HepG2 (cell line): Measurements from ENCODE around the gene TCF19. TPM values are rescaled to one million over a fixed set of nuclear protein-coding genes. Genes with fewer than 3 reads are reported as not detected.

Experiments
- ADNP ChIP-seq: sonication (generic); formaldehyde crosslinking; IDR thresholded peaks from 2 replicates; pipeline ENCODE4 v1.4.0; 2020; ENCODE audit warnings: missing genetic modification reagents
- CBX5 ChIP-seq: sonication (generic); formaldehyde crosslinking; IDR thresholded peaks from 2 replicates; pipeline ENCODE4 v1.4.0; 2020; ENCODE audit warnings: missing genetic modification reagents, borderline replicate concordance
- DDIT3 ChIP-seq: sonication (generic); formaldehyde crosslinking; IDR thresholded peaks from 2 replicates; pipeline ENCODE4 v1.4.0; 2020; ENCODE audit warnings: mild to moderate bottlenecking, missing genetic modification reagents
- JUNB ChIP-seq: sonication (generic); formaldehyde crosslinking; IDR thresholded peaks from 2 replicates; pipeline ENCODE4 v1.8.0; 2022; ENCODE audit warnings: missing genetic modification reagents, mild to moderate bottlenecking, borderline replicate concordance
- JUND ChIP-seq: sonication (generic); formaldehyde crosslinking; IDR thresholded peaks from 2 replicates; pipeline ENCODE4 v1.8.0; 2022; ENCODE audit warnings: mild to moderate bottlenecking, missing genetic modification reagents
- KDM6A ChIP-seq: IDR thresholded peaks from 2 replicates; pipeline ENCODE4 v1.6.1; 2016; ENCODE audit warnings: low read depth
- MBNL3 ChIP-seq: fragments of 250-450 bp; sonication (Bioruptor Pico); conservative IDR thresholded peaks from 2 replicates; pipeline ENCODE4 v1.8.0; 2022; ENCODE audit warnings: mild to moderate bottlenecking, inconsistent platforms
- NCOA1 ChIP-seq: sonication (generic); formaldehyde crosslinking; IDR thresholded peaks from 2 replicates; pipeline ENCODE4 v1.9.0; 2021; ENCODE audit warnings: missing genetic modification reagents
- REL ChIP-seq: sonication (generic); formaldehyde crosslinking; conservative IDR thresholded peaks from 2 replicates; pipeline ENCODE4 v1.8.0; 2022; ENCODE audit warnings: mild to moderate bottlenecking, missing genetic modification reagents, moderate library complexity
- SNAPC5 ChIP-seq: sonication (generic); formaldehyde crosslinking; IDR thresholded peaks from 2 replicates; pipeline ENCODE4 v1.8.1; 2023; ENCODE audit warnings: mild to moderate bottlenecking, missing genetic modification reagents, borderline replicate concordance
- ZFY ChIP-seq: sonication (generic); formaldehyde crosslinking; IDR thresholded peaks from 2 replicates; pipeline ENCODE4 v1.4.0; 2020; ENCODE audit warnings: missing genetic modification reagents
- ZFYVE20 ChIP-seq: sonication (generic); formaldehyde crosslinking; IDR thresholded peaks from 2 replicates; pipeline ENCODE4 v1.8.0; 2023; ENCODE audit warnings: low read depth, mild to moderate bottlenecking, moderate library complexity, missing genetic modification reagents, borderline replicate concordance
- ZMYM4 ChIP-seq: sonication (generic); formaldehyde crosslinking; IDR thresholded peaks from 2 replicates; pipeline ENCODE4 v1.8.1; 2023; ENCODE audit warnings: mild to moderate bottlenecking, missing genetic modification reagents
- ZNF326 ChIP-seq: sonication (generic); formaldehyde crosslinking; IDR thresholded peaks from 2 replicates; pipeline ENCODE4 v1.4.0; 2020; ENCODE audit warnings: missing genetic modification reagents, borderline replicate concordance
- ZNF432 ChIP-seq: sonication (generic); formaldehyde crosslinking; IDR thresholded peaks from 2 replicates; pipeline ENCODE4 v1.5.0; 2020; ENCODE audit warnings: missing genetic modification reagents, mild to moderate bottlenecking, borderline replicate concordance
- ZNF496 ChIP-seq: sonication (generic); formaldehyde crosslinking; IDR thresholded peaks from 2 replicates; pipeline ENCODE4 v1.8.1; 2023; ENCODE audit warnings: mild to moderate bottlenecking, moderate library complexity, missing genetic modification reagents; ENCODE audit not compliant: insufficient replicate concordance
- ZNF570 ChIP-seq: sonication (generic); formaldehyde crosslinking; IDR thresholded peaks from 2 replicates; pipeline ENCODE4 v1.4.0; 2020; ENCODE audit warnings: mild to moderate bottlenecking, missing genetic modification reagents, borderline replicate concordance
- ZNF574 ChIP-seq: sonication (generic); formaldehyde crosslinking; IDR thresholded peaks from 2 replicates; pipeline ENCODE4 v1.4.0; 2020; ENCODE audit warnings: missing genetic modification reagents
- polyA plus RNA-seq, 8 experiments: library from polyadenylated mRNA; depleted of rRNA in 3 of 8; stranded (reverse) in 7 of 8; unstranded in 1 of 8; fragments of >200 nt; fragmentation: Illumina TruSeq in 4 of 8; extraction: Trizol in 4 of 8; gene quantifications; 2 replicates each; pipeline versions ENCODE4 v1.2.1 to v1.2.3, GENCODE V29; 2011 to 2016; ENCODE audit warnings: low read depth in 4 of 8, missing spikeins in 1 of 8, mixed read lengths in 1 of 8; ENCODE audit not compliant: insufficient read depth in 1 of 8
- total RNA-seq, 5 experiments: library from RNA; depleted of rRNA; stranded (reverse); fragments of >200 nt; fragmentation: Illumina TruSeq; extraction: Trizol; gene quantifications; 2 replicates each; pipeline ENCODE4 v1.2.3, GENCODE V29; 2016; ENCODE audit warnings: low read depth in 1 of 5
- TF ChIP-seq, protein P1 (sequence below): sonication (generic); formaldehyde crosslinking; IDR thresholded peaks from 2 replicates; pipeline ENCODE4 v1.5.0; 2020; ENCODE audit warnings: missing genetic modification reagents
- TF ChIP-seq, protein P2 (sequence below): IDR thresholded peaks from 2 replicates; pipeline ENCODE4 v1.6.1; 2016; ENCODE audit warnings: missing biosample characterization, missing genetic modification reagents, low read depth
- TF ChIP-seq, protein P3 (sequence below): IDR thresholded peaks from 2 replicates; pipeline ENCODE4 v1.6.1; 2016; ENCODE audit warnings: low read depth, control low read depth

Gene TCF19
- total and polyA plus RNA-seq, 2 of the 13 experiments (the other 11 are each of a cell fraction or from before 2014, with no cell fraction given) = 4.9 to 22.2 TPM

GRCh38 chr6:31158140-31158862, at the start of gene TCF19 (continued):
- TF ChIP-seq, protein P1, sequence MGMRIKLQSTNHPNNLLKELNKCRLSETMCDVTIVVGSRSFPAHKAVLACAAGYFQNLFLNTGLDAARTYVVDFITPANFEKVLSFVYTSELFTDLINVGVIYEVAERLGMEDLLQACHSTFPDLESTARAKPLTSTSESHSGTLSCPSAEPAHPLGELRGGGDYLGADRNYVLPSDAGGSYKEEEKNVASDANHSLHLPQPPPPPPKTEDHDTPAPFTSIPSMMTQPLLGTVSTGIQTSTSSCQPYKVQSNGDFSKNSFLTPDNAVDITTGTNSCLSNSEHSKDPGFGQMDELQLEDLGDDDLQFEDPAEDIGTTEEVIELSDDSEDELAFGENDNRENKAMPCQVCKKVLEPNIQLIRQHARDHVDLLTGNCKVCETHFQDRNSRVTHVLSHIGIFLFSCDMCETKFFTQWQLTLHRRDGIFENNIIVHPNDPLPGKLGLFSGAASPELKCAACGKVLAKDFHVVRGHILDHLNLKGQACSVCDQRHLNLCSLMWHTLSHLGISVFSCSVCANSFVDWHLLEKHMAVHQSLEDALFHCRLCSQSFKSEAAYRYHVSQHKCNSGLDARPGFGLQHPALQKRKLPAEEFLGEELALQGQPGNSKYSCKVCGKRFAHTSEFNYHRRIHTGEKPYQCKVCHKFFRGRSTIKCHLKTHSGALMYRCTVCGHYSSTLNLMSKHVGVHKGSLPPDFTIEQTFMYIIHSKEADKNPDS (CRISPR knock-in tag) = no peak
- TF ChIP-seq CBX5 (CRISPR knock-in tag) (0 out of 2 replicates have a peak, but pooled peaks have one; percentile 13), JUND (CRISPR knock-in tag) (no peak), ZFY (CRISPR knock-in tag) (peak; percentile 78), ZNF570 (CRISPR knock-in tag) (no peak), ZFYVE20 (CRISPR knock-in tag) (no peak), ZMYM4 (CRISPR knock-in tag) (peak; percentile 61; the same call in 1 of the 2 replicates), ADNP (CRISPR knock-in tag) (no peak), SNAPC5 (CRISPR knock-in tag) (no peak; the same call in 1 of the 2 replicates), ZNF574 (peak; percentile 50; the same call in 1 of the 2 replicates), ZNF326 (no peak), REL (CRISPR knock-in tag) (peak; percentile 98), MBNL3 (CRISPR knock-in tag) (no peak), NCOA1 (0 out of 2 replicates have a peak, but pooled peaks have one; percentile 28), DDIT3 (CRISPR knock-in tag) (no peak), ZNF496 (CRISPR knock-in tag) (no peak), ZNF432 (no peak), KDM6A (CRISPR knock-in tag) (no peak), JUNB (CRISPR knock-in tag) (peak; percentile 30; the same call in 1 of the 2 replicates)
- TF ChIP-seq, protein P2, sequence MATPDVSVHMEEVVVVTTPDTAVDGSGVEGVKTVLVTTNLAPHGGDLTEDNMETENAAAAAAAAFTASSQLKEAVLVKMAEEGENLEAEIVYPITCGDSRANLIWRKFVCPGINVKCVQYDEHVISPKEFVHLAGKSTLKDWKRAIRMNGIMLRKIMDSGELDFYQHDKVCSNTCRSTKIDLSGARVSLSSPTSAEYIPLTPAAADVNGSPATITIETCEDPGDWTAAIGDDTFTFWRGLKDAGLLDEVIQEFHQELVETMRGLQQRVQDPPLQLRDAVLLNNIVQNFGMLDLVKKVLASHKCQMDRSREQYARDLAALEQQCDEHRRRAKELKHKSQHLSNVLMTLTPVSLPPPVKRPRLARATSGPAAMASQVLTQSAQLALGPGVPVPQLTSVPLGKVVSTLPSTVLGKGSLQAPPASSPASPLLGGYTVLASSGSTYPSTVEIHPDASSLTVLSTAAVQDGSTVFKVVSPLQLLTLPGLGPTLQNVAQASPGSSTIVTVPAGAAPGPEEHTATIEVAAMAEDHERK (CRISPR knock-in tag) = no peak
- TF ChIP-seq, protein P3, sequence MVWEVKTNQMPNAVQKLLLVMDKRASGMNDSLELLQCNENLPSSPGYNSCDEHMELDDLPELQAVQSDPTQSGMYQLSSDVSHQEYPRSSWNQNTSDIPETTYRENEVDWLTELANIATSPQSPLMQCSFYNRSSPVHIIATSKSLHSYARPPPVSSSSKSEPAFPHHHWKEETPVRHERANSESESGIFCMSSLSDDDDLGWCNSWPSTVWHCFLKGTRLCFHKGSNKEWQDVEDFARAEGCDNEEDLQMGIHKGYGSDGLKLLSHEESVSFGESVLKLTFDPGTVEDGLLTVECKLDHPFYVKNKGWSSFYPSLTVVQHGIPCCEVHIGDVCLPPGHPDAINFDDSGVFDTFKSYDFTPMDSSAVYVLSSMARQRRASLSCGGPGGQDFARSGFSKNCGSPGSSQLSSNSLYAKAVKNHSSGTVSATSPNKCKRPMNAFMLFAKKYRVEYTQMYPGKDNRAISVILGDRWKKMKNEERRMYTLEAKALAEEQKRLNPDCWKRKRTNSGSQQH (CRISPR knock-in tag) = no peak
